Measurements from ENCODE around the gene IGSF3.
A peak's percentile ranks its signal among the peaks of the same experiment; 100 is the strongest.
"Not testable (repeated sequence)": the region's sequence is repeated elsewhere in the genome, so short reads cannot be mapped to it uniquely, and the experiment has no call there.

Gene IGSF3

DNA sequence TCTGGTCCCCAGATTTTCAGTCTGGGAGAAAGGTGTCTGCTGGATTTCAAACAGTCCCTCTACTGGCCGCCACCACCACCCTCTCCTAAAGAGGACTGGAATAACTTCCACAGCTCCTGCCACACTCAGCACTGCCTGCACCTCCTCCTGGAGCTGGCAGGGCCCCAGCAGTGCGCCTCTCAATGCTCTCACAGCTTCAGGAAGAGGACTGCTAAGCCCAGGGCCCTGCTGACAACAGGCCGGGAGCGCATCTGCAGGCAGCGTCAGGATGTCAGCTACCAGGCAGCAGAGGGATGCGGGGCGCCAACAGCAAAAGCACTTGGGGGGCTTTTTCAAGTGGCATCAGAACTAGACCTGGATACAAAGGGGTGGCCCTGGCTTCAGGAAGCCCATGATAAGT, 40.2 kb downstream of the IGSF3 start:
- not testable (repeated sequence) for DNase-seq

DNA sequence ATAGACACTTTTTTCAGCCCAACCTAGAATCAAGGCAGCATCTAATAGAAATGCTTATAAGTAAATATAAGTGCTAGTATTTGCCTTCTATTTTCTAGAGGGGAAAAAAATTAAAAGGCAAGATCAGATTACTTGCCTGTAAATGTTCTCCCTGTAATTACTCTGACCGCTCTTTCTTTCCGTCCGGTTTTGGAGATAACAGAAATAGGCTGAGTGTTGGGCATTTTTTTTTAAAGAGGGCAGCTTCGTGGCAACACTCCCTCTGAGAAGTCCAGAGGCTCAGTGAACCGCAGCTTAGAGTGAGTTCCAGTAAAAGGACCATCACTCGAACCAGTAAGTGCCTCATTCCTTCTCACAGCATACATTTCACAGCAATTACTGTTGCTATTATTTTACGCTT, 40.6 kb downstream of the IGSF3 start:
- DNase-seq: not testable (repeated sequence)

DNA sequence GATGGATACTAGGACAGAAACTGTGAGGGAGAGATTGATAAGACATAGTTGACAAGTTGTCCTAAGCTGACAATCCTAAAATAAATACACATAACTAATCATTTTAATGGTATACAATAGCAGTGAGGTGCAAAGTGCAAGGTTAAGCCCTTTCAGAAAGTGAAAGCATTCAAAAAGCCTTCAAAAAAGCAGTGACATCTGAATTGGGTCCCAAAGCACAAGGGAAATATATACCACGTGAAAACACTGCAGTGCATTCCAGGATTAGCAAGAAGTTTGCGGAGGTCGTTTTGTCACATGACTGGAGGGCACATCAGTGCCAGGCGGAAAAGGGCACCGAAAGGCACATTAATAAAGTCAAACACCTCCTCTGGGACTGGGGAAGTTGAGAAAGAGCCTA, 42.4 kb downstream of the IGSF3 start:
- not testable (repeated sequence) for DNase-seq

DNA sequence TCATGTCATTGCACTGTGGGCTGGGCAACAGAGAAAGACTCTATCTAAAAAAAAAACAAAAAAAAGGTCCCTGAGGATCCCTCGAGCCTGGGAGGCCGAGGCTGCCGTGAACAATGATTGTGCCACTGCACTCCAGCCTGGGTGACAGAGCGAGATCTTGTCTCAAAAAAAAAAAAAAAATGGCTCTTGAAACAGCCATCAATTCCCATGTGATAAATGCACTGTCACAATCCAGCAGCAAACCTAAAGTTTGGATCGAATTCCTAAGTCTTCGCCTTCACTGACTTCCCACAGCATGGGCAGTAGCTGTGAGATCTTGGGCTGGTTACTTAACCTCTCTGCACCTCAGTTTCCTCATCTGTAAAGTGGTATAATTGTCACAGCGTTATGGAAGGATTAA, 43.5 kb downstream of the IGSF3 start:
- no peak for DNase-seq

DNA sequence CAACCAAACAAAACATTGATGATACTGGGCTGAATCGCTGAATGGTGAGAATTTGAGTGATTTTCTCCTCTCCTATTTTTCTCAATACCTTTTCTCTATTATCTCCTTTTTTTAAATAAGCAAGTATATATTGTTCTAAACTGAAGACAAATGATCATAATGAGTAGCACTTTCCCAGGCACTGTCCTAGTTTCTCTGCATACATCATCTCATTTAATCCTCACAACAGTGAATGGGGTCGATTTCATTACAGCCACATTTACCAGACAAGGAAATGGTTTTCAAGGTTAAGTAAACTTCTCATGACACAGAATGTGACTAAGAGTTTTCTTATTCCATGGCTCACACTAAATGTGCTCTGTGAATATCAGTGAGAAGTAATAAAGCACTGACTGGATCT, 45.0 kb downstream of the IGSF3 start:
- DNase-seq: not testable (repeated sequence)

DNA sequence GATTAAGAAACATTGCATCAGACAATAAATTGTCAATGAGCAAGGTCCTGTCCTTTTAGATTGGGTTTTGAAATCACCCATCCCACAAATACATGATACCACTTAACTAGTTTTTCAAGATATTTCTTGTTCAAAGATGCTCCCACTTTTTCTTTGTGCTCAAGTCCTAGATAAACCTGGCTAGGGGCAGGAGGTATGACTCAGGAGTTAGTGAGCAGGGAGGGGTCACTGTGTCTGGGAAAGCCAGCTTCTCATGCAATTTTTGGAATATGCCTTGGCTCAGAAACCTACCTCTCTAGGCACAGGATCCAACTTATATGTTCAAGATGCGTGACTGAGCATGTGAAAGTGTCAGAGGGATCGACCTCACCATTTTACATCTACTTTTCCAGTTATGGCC, 45.8 kb downstream of the IGSF3 start:
- DNase-seq: not testable (repeated sequence)

DNA sequence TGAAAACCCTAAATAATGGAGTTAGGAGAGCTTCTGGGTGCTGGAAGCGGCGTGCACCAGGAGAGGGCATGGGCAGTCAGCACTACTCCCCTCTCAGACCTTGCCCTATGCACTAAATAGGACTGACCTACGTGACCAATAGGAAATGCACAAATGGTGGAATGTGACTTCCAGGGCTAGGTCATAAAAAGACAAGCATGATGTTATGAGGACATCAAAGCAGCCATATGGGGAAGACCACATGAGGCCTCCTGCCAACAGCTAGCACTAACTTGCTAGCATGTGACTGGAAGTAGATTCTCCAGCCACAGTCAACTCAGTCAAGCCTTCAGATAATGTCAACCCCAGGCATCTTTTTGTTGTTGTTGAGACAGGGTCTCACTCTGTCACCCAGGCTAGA, 47.1 kb downstream of the IGSF3 start:
- not testable (repeated sequence) for DNase-seq

DNA sequence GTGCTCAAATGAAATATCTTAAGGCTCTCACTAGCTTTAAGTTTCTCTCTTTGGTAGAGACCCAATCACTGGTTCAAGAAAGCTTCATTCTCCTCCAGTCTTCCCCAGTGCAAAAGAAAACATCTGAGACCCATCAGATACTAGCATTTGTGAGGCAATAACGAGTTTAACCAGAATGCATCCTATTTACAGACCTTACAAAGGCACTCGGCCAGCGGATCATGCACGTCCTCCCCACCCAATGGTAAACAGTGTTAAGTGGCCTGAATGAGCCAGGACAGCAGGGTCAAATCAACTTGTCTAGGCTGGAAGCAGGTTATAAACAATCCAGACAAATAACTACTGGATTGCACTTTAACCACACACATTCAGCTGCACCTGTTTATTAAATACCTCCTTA, 48.4 kb downstream of the IGSF3 start:
- not testable (repeated sequence) for DNase-seq

DNA sequence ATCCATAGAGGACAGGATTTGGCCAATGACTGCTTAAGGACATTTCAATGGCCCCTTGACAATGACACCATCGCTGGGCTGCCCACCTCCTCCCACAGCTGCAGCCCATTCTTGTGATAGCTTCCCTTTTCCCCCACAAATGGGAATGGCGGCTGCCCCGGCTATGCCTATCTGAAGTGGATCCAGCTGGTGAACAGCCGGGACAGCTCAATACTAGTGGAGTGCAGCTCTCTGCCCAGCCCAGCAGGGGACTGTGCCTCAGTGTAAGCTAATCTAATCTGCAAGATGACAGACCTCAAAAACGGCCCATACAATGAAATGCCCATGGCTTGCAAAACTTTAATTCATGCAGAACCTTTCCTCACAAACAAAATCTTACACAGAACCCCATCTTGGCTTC, 49.7 kb downstream of the IGSF3 start:
- not testable (repeated sequence) for DNase-seq

DNA sequence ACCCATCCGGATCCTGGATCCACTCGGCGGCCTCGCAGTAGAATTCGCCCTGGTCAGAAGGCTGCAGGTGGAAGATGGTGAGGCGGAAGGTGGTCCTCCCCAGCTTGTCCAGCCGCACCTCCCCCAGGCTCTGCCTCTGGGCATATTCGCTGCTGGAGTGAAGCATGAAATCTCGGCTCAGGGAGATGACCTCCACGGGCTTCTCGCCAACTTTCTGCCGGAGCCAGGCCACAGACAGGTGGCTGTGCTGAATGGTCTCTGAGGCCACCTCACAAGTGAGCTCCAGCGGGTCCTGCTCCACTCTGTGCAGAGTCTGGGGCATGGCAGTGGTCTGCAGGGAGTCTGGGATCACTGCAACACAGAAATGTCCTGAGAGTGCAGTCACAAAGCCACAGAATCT, 53.7 kb downstream of the IGSF3 start:
- not testable (repeated sequence) for DNase-seq

DNA sequence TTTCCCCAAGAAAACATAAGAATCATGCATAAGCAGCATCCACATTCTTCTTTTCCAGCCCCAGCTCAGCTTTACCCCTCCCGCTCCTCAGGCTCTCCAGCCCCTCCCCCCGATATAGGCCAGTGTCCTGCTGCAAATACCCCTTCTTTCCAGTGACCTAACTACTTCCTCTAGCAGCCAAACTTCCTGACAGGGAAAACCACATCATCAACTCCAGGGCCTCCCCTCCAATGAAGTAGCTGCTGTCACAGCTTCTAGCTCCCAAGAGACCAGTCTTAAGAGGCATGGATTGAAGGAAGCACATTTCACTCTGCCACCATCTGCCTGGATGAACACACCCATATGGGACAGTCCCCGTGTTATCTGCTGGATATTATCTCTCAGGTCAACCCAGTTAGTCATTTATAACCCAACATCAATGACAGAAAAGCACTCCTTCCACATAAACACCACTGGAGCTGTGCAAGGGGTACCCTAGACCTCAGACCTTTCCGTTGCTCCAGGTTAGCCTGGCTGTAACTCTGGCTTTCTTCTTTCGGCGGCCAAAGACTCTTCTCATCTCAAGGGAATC, 57.6 kb downstream of the IGSF3 start:
- not testable (repeated sequence) for DNase-seq

DNA sequence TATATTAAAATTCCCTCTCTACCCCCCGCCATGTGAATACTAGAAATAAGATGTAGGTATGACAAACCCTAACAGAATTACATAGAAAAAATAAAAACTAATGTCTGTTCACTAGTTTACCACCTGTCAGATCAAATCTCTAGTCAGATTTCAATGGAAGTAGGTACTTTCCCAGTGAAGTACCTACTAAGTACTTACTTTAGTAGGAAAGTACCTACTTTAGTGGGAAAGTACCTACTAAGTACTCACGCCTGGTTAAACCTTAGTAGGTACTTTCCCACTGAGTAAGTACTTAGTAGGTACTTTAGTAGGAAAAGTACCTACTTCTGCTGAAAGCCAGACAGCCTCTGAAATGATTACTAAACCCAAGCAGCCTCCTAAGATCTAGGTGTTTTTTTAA, 58.7 kb downstream of the IGSF3 start:
- not testable (repeated sequence) for DNase-seq

DNA sequence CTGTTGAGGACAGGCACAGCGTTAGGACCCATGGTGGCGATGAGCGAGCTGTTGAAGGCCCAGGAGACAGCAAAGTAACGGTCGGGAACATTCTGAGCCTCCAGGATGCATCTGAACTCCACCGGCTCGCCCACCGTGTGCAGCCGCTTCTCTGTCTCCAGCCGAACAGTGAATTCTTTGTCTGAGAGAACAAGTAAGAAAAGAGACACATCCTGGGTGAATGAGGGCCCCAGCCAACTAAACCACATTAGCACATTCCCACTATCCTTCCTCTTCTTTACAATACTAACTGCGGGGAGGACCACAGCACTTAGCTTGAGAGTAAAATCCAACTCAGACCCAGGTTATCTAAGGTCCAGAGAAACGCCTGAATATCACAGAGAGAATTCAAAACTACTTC, 59.4 kb downstream of the IGSF3 start:
- DNase-seq: not testable (repeated sequence)

DNA sequence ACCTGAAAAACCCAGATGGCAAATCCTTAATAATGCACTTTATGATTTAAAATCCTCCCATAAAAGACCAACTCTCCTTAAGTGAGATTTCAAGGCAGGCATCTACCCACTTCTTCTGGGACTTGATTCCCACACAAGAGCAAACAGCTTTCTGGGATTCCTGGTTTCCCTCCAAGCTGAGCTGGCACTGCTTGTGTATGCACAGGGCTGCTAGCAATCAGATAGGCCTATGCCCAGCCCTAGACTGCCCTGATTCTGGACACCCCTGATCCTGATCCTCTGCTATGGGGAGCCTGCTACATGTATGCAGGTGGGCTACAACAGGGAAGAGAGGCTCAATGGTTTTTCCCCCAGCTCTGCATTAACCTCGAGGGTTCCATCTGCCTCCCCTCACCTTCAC, 60.1 kb downstream of the IGSF3 start:
- DNase-seq: not testable (repeated sequence)

DNA sequence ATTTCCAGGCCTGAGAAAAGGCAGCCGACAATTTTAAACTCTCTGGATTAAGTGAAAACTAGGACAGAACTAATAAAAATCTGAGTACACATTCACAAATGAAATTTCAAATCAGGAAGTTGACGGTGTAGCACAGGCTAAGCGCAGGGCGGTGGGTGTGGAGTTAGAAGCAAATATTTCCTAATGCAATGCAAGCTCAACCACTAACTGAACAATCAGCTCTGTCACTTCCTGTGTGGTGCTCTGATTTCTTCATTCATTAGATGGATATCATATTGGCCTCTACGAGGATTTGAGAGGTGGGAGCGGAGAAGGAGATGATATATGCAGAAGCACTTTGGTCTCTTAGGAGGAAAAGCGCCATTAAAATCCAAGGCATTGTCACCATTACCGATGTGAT, 61.5 kb downstream of the IGSF3 start:
- DNase-seq: not testable (repeated sequence)

DNA sequence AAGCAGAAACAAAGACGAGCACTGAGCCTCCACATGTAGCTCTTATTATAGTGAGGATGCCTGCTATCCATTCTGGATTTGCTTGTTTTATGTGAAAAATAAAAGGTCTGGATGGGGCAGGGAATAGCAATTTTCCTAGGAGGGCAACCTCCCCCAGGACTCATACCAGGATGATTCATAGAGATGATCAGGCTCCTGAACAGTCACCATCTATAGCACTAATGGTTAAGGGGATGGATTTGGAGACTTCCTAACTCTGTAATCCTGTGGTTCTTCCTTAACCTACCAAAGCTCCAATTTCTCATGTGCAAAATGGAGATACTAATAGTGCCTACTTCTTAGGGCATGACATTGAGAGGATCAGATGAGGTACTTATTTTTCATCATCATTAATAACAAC, 62.2 kb downstream of the IGSF3 start:
- DNase-seq: no peak

DNA sequence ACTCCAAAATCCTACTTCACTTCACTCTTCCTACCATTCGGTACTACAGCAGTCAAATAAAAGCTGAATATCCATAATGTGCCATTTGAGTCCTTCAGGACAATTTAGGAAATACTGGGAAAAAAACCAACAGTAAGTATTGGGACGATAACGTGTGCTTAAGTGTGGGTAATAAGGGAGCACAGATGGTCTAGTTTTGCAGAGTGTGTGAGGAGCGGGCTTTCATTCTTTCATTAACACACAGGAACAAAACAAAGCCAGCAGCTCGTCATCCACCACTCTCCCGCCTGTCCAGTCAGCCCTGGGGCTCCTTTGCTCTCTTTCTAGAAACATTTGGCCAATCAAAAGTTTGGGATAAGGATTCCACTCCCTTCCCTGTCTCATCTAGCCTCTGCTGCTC, 63.1 kb downstream of the IGSF3 start:
- DNase-seq: not testable (repeated sequence)

DNA sequence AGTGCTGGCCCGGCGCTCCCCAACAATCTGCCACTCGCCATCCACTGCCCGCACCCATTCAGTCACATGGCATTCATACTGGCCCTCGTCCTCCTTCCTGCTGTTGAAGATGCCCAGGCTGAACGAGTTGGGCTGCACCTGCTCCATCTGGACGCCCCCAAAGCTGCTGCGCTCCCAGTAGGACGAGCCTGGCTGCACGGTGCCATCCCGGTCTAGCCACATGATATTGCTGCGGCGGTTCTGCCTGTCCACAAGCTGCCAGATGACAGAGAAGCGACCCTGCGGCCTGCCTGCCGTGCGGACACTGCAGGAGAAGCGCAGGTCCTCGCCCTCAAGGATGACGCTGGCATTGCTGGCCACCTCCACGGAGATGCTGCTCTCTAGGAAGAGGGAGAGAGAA, 63.9 kb downstream of the IGSF3 start:
- not testable (repeated sequence) for DNase-seq

DNA sequence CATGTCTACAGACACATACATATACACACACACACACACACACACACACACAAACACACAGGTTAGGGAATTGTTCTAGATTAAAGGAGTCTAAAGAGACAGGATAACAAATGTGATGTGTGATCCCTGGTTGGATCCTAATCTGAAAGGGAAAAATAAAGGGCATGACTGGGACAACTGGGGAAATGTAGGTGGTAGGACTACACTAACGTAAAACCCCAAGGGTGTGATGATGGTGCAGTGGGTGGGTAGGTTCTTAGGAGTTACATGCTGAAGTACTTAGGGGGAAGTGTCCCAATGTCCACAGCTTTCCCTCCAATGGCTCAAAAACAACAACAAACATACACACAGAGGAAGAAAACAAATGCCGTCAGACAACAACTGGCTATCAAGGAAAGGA, 68.2 kb downstream of the IGSF3 start:
- not testable (repeated sequence) for DNase-seq

DNA sequence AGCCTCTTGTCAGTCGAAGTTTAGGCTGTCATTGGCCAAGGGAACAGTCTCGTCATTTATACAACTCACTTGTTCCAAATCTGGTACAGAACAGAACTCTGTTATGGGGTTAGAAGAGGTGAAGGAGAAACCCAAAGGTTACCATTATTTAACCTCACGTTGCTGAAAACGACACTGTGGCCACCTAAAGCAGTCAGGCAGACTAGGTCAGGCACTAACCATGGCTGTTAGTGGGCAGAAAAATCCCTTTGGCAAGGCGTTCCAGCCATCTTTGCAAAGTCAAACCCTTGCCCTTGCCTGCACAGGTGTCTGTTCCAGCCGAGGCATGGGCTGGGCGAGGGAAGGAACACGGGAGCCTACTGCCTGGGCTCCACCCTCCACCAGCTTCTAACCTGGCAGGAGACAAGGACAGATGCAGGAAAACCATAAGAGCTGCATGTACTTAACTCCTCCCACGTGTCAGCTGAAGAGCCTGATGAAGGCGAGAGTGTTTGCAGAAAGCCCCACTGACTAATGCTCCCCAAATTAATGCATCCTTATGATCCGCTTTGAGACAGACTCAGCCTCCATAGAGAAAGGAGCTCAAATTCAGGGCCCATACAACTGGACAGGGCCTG, 69.0 kb downstream of the IGSF3 start:
- DNase-seq: not testable (repeated sequence)

DNA sequence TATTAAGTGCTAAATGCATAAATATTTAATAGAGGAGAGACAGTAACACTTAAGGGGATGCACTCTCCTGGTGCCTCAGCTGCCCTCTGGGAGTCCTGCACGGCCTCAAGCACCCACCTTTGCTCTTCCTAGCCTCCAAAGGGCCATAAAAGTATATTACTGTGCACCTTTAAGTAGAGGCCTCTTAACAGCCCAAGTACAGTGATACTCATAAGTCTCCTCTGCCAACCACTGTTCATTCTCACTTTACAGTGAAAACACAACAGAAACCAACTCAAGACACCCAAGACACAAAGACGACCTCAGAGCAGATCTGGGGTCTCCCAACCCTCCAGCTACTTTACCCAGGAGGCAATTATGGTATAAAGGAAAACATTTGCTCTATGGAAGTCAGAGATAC, 70.1 kb downstream of the IGSF3 start:
- DNase-seq: not testable (repeated sequence)

DNA sequence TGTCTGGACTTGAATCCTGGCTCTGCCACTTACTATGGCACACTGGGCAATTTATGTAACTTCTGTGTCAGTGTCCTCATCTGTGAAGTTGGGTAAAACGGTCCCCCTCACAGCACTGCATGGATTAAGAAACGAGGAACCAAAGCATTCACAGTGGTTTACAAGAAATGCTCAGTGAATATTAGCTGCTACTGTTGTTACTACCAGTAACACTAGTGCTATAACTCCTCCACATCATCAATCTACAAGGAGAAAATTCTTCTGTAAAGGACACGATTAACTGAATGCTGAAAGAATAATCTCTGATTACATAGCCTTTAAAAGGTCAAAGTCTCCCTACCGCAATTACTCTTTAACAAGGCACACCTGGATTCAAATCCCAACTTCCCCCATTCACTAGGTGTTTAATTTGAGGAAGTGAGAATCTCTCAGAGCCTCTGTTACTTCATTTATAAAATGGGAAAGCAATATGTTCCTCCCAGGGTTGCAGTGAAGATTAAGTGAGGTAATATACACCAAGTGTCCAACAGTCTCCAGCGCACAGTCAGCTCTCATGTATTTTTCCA, 70.7 kb downstream of the IGSF3 start:
- DNase-seq: not testable (repeated sequence)

DNA sequence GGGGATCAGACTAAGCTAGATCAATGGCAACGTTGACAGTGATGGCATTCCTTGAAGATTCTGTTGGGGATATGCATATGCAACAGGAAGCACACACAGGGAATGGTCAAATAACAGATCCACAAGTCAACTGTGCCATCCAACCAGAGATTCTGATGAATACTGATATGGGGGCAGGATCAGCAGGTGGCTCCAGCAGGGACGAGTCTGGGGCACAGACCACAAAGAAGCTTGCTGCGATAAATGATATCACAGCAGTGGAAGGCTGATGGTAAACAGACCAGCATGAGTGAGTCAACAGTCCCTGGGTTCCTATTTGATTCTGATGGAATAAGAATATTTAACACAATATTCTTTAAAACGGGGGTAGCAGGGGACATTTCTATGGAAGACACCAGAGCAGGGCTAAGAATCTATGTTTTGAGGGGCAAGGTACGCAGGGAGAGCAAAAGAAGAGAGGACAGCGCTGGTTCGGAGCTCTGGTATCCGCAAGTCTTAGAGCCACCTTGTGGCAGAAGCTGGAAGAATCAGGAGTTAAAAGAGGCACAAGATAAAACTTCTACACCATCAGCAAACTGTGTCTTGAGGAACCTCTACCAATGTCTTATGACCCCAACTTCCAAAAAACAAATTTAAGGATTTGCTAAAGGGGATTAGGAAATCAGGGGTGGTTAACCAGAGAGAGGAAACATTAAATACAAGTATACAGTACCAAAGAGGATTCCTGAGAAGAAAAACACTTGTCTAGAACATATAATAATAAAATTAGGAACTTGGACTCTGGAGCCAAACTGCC, 71.4 kb downstream of the IGSF3 start:
- DNase-seq: peak; percentile 56

Data from eye (tissue), 1 donor.